KBM-7 (cell line): ENCODE data around the gene NYNRIN.

Source experiments
- DNase-seq: peaks from one replicate; pipeline ENCODE4 v3.0.0-alpha.2; 2015
- in situ Hi-C: fragments of 300-500 bp; cut with MboI; formaldehyde crosslinking; loops from 2 replicates; pipeline ENCODE4 v1.14.3; 2020; ENCODE audit warnings: low sequenced_read_pairs, low pct_unique_long_range_greater_than_20kb, mixed read lengths

The NYNRIN gene

DNA sequence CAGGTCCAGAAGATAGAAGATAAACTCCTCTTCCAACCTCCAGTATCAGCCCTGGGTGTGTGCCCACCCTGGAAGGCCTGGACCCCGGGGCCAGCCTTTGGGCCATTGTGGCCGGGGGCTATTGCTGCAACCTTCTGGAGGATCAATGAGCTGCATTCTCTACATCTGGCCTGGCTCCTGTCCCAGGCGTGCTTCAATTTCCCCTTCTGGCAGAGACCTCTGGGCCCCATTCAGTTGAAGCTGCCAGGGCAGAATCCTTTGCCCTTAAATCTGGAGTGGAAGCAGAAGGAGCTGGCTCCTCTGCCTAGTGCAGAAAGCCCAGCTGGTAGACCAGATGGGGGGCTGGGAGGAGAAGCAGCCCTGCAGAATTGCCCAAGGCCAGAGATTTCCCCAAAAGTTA, 10.0 kb downstream of the NYNRIN start:
- no peak for DNase-seq

DNA sequence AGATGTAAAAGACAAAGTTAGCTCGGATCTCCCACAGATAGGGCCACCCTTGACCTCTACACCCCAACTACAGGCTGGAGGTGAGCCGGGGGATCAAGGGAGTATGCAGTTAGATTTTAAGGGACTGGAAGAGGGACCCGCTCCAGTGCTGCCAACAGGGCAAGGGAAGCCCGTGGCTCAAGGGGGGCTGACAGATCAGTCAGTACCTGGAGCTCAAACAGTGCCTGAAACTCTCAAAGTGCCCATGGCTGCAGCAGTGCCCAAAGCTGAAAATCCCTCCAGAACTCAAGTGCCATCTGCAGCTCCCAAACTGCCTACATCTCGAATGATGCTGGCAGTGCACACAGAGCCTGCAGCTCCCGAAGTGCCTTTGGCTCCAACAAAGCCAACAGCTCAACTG, 10.4 kb downstream of the NYNRIN start:
- DNase-seq, result no peak
- in situ Hi-C loops, result no loop called here

More for the DNA sequence above, 10.0 kb downstream of the NYNRIN start:
- in situ Hi-C loops, result no loop called here

DNA sequence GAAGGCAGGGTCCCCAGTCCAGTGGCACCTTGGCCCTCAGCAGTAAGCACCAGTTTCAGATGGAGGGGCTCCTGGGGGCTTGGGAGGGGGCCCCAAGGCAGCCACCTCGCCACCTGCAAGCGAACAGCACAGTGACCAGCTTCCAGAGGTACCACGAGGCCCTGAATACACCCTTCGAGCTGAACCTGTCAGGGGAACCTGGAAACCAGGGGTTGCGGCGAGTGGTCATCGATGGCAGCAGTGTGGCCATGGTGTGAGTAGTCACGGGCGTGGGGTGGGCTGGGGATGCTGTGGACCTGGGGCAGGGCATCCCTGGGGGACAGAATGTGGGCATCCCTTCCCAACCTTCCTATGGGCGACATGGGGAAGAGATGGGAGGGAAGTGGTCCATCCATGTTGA, 11.2 kb downstream of the NYNRIN start:
- in situ Hi-C loops, result no loop called here
- no peak for DNase-seq

DNA sequence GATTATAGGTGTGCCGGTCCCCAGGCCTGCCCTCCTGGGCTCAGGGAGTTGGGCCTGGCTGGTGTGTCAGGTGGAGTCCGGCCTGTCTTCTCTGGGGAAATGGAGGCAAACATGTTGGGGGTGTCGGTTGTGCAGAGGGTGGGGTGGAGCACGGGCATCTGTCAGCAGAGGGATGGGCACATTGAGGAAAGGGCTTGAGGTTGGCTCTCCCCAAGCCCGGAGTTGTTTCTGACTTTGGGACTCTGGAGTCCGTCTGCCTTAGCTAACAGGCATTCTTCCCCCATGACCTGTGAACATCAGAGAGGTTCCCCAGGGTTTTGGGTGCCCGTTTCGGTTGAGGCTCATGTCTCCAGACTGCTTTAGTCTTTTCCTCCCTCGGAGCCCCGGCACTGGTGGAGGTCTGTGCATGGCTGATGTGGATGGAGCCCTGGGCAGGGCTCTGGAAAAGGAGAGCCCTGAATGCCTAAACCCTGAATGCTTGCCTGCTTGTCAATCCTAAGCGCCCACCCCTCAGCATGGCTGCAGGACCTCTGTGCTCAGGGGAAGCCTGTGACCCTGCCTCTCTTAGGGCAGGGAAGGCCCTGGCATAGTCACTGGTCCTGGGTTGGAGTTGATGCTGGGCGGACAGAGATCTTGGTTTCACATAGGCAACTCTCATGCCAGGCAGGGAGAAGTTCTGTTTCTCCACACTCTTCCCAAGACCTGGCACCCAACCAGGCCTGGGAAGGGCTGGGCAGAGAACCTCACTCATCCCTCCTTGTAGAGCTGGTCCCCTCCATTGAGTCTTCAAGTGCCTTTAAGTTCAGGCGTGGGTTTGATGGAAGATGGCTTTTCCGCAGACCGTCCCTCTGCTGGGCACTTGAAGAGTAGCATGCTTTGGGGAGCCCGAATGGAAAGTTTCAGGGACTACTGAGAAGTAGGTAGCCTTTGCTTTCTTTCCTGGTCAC, 12.9 kb downstream of the NYNRIN start:
- DNase-seq, result peak; percentile 73
- in situ Hi-C loops, result no loop called here

DNA sequence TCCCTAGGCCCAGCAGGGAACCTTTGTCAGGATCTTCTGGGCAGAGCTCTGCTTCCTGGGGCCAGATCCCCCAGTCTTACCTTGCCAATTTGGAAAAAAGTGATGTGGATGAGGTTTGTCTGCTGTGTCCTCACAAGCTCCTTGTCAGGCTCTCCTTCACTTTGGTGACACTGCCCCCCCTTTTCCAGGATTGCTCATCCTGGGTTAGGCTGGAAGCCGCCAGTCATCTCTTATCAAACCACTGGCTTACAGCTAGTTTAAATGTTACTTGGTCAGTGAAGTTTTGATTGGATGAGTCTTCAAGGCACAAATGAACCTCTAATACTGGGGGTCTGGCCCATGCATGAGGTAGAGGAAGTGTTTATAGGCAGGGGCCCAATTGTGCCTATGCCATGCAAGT, 15.3 kb downstream of the NYNRIN start:
- in situ Hi-C loops, result no loop called here
- DNase-seq, result no peak

DNA sequence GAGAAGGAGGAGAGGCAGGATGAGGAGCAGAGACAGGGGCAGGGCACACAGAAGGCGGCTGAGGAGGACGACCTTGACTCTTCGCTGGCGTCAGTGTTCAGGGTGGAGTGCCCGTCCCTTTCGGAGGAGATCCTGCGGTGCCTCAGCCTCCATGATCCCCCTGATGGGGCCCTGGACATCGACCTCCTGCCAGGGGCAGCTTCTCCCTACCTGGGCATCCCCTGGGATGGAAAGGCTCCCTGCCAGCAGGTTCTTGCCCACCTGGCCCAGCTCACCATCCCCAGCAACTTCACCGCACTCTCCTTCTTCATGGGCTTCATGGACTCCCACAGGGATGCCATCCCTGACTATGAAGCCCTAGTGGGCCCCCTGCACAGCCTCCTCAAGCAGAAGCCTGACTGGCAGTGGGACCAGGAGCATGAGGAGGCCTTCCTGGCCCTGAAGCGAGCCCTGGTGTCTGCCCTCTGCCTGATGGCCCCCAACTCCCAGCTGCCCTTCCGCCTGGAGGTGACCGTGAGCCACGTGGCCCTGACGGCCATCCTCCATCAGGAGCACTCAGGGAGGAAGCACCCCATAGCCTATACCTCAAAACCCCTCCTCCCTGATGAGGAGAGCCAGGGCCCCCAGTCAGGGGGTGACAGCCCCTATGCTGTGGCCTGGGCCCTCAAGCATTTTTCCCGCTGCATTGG, 16.1 kb downstream of the NYNRIN start:
- in situ Hi-C loops, result no loop called here
- DNase-seq, result no peak

DNA sequence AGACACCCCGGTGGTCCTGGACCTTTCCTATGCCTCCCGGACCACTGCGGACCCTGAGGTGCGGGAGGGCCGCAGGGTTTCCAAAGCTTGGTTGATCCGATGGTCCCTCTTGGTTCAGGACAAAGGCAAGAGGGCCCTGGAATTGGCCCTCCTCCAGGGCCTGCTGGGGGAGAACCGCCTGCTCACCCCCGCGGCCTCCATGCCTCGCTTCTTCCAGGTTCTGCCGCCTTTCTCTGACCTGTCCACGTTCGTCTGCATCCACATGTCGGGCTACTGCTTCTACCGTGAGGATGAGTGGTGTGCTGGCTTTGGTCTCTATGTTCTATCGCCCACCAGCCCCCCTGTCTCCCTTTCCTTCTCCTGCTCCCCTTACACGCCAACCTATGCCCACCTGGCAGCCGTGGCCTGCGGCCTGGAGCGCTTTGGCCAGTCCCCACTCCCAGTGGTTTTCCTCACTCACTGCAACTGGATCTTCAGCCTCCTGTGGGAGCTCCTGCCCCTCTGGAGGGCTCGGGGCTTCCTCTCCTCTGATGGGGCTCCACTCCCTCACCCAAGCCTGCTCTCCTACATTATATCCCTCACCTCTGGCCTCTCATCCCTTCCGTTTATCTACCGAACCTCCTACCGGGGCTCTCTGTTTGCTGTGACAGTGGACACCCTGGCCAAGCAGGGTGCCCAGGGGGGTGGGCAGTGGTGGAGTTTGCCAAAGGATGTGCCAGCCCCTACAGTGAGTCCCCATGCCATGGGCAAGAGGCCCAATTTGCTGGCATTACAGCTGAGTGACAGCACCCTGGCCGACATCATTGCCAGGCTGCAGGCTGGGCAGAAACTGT, 16.8 kb downstream of the NYNRIN start:
- in situ Hi-C loops, result no loop called here

DNA sequence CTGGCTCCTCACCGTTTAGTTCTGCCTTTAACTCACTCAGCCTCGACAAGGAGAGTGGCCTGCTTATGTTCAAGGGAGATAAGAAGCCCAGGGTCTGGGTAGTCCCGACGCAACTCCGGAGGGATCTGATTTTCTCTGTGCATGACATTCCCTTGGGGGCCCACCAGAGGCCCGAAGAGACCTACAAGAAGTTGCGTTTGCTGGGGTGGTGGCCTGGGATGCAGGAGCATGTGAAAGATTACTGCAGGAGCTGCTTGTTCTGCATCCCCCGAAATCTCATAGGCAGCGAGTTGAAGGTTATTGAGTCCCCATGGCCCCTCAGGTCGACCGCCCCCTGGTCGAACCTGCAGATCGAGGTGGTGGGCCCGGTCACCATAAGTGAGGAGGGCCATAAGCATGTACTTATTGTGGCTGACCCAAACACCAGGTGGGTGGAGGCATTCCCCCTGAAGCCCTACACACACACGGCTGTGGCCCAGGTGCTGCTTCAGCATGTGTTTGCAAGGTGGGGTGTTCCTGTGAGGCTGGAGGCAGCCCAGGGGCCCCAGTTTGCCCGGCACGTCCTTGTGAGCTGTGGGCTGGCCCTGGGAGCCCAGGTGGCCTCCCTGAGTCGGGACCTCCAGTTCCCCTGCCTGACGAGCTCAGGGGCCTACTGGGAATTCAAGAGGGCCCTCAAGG, 17.6 kb downstream of the NYNRIN start:
- in situ Hi-C loops, result no loop called here
- no peak for DNase-seq

More for the DNA sequence above, 16.8 kb downstream of the NYNRIN start:
- no peak for DNase-seq

DNA sequence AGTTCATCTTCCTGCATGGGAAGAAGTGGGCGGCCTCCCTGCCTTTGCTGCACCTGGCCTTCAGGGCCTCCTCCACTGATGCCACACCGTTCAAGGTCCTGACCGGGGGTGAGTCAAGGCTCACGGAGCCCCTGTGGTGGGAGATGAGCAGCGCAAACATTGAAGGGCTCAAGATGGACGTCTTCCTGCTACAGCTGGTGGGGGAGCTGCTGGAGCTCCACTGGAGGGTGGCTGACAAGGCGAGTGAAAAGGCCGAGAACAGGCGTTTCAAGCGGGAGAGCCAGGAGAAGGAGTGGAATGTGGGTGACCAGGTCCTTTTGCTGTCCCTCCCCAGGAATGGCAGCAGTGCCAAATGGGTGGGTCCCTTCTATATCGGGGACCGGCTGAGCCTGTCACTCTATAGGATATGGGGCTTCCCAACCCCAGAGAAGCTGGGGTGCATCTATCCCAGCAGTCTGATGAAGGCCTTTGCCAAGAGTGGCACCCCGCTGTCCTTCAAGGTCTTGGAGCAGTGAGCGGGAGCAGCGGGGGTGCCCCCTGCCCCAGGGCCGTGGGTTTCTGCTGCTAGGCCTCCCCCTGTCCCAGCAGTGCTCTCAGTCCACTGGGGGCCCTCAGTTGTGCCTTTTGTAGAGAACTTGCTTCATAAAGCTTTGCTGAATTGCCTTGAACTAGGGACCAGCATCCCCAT, 18.3 kb downstream of the NYNRIN start:
- DNase-seq, result no peak
- in situ Hi-C loops, result no loop called here

DNA sequence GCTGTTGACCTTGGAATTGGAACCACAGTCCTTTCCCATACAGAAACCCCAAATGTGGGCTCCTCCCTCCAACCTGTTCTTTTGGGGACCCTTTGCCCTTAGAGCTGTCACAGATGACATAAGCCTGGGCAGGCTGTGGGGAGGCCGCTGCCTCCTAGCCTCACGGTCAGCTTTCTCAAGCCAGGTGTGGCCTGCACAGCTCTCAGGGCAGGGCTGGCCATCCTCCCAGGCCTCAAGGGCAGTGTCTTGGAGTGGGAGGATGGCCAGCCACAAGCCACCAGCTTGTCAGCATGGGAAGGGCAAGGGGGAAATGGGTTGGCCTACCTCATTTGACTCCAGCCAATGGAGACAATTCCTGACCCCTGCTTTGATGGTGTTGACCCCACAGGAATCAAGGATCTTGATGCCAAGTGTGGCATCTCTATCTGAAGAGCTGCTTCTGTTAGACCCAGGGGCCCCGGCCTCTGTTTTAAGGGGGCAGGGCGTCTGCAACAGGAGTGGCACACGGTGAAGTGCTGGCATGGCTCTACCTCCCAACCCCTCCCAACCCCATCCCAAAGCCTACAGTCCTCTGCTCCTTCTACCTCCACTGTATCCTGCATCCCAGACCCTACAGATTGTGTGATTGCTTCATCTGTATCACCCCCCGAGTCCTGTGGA, 19.2 kb downstream of the NYNRIN start:
- in situ Hi-C loops, result no loop called here
- DNase-seq, result no peak

DNA sequence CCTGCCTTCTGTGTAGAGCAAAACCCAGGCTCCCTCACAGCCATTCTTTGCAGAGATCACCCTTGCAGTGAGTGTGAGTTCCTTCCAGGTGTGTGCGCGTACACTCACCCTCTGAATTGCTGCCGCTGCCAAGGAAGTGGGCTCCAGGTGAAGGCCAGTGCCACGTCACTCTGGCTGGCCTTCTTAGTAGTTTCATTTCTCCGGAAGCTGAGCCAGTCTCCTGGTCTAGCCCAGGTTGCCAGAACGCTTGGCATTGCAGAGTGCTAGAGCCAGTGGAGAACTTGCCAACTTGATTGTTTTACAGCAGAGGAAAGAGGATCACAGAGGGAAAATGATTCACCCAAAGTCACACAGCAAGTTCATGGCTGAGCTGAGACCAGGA, 19.7 kb downstream of the NYNRIN start:
- in situ Hi-C loops, result no loop called here
- no peak for DNase-seq

DNA sequence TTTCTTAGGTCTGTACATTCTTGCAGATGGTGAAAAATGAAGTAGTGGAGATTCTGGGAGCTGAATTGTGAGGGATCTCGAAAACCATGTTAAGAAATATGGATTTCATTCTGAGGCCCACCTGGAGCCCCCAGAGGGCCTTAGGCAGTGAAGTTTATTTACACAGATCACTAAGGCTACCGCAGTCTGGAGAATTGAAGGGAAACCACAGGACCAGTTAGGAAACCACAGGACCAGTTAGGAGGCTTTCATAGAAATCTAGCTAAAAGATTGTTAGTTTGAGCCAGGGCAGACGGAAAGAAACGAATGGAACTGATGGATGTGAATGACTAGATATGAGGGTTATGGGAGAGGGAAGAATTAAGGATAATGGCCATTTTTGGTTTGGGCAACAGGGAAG, 23.5 kb downstream of the NYNRIN start:
- peak; percentile 65 for DNase-seq
- in situ Hi-C loops, result no loop called here

DNA sequence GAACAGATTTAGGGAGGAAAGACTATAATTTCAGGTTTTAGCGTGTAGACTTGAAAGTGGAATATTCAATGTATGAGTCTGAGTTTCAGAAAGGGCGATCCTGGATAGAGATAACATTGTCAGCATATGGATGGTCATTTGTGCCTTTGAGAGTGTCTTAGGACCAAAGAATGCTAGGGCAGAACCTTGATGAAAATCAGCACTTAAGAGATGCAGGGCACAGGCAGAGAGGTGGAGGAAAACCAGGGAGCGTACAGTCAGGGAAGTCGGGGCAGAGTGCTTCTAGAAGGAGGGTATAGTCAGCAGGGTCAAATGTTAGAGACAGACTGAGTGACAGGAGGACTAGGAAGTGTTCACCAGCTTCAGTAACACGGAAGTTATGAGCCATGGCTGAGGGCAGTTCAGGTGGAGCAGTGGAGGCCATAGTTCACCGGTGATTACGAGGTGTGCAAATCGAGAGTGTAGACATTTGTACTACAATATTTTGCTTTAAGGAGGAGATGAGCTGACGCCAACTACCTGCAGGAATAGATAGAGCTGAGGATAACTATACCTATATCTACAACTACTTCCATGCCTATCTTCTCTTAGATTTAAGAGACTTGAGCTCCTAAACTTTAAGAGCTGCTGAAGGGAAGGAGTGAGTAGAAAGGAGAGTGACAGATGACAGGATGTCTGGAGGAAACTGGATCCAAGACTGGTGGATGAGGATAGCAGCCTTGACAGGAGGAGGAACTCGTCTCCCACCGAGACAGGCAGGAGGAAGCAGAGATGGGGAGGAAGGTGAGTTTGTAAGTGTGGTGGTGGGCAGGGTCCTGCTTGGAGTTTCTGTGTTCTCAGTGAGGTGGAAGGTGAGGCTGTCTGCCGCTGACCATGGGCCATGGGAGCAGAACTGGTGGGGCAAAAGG, 24.1 kb downstream of the NYNRIN start:
- DNase-seq, result no peak
- in situ Hi-C loops, result no loop called here

DNA sequence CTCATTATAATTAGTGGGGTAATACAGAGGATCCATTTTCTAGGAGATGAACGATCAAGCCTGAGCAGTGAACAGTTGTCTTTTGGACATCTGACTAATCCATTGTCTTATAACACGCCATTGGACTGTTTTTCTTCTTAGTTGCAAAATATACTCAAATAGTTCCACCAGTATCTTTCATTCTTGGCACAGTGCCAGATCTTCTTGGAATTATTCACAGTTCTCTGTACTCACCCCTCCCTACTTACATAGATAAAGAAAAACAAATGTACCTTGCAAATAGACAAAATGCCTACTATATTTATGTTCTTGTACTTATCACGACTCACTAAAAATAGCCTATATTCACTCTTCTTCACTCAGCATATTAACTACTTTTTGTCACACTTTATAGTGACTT, 26.9 kb downstream of the NYNRIN start:
- in situ Hi-C loops, result no loop called here
- DNase-seq, result peak; percentile 39

DNA sequence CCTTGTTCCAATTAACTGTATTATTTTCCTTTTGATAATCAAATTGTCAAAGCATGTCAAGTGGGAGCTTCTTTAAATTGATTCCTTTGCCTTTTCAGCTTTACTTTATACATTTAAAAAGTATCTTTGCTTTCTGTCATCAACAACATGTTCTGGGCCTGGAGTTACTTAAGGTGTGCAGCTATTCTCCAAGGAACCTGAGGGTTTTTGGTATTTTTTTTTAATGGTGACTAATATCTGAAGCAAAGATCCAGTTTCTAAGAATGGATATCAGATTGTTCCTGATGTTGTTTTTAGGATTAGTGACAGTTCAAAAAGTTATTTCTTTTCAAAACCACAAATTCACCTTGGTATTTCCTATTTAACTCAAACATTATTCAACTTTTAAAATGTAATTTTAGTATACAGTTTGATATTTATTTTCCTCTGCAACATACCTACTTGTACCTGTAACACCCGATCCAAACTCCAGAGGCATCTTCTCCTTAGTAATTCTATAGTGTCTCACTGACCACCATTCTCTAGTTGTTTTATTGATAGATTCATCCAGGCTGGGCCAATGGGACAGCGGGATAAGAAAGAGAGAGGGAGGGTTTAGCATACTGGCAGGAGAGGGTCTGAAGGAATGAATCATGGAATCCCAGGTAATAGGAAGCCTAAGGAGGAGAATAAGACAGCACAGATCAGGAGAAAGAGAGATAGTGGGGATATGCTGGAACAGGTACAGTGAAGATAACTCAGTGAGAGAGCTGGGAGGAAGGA, 27.5 kb downstream of the NYNRIN start:
- DNase-seq, result no peak
- in situ Hi-C loops, result no loop called here

DNA sequence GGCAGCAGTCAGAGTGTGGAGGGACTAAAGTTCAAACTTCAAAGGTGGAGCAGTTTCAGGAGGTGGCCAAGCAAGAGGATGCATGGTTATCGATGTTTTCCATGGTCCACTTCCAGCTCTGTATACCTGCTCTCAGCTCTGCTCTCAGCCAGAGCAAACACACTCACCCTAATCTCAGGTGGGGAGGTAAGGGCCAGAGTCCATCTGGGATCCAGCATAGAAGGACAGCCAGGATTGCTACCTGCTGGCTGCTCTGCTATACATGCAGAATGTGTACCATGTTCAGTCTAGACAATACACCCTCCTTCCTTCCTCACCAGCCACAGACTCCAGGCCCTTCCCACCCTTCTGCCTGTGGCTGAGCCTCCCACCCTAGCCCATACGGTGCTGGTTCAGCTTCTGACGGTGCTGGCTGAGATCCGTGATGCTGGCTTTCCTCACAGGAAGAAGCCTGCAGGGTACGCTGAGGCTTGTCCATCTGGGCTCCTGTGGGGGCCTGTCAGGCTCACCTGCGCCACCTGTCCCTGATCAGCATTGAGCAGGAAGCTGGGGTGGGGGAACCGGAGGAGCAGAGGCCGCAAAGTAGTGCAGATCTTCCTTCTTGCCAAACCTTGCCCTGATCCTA, 28.2 kb downstream of the NYNRIN start:
- in situ Hi-C loops, result no loop called here
- DNase-seq, result no peak
